ENCODE data around the gene WDR5B. TPM values are rescaled to one million over a fixed set of nuclear protein-coding genes. Genes with fewer than 3 reads are reported as not detected.

The WDR5B gene
- total RNA-seq, 4 donors from 2014 or later, result 2.7 to 8.3 (median 4.1) TPM

DNA sequence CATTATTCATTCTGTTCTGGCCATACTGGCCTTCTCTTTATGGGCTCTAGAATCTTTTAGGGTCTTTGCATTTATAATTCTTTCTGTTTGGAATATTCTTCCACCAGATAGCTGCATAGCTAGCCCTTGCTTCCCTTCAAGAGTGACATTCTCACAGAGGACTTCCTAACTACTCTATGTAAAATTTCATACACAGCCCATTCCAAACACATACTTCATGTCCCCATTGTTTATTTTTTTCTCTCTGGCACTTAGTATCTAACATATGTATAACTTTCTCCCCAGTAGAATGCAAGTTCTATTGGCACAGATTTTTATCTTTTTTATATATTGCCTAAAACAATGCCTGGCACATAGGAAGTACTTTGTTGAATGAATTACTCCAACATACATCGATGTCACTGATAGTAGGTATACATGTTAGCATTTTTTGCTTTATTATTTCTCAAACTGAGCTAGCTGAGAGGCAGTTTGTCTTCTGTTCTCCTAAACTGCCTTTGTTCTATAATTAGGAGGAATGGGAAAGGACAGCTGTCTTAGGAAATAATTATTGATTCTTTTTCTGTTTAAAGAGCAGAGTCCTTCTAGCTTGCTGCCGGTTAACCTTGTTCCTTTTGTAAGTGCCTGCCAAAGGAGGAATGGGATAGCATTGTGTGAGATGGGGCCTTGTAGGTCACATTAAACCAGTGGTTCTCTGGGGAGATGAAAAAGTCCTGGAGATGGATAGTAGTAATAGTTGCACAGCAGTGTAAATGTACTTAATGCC lies 24.0 kb downstream of the WDR5B start:
- Histone ChIP-seq H3K4me3 (no peak overlapping the region), H3K9me3 (no peaks in the 10 kb centered on the region), H3K27ac (no peak overlapping the region), H3K36me3 (peaks cover 0 to 5% (median 0%) of the 10 kb centered on the region in 3 donors), H3K4me1 (no peaks in the 10 kb centered on the region), H3K27me3 (no peaks in the 10 kb centered on the region)
- TF ChIP-seq, protein P1, sequence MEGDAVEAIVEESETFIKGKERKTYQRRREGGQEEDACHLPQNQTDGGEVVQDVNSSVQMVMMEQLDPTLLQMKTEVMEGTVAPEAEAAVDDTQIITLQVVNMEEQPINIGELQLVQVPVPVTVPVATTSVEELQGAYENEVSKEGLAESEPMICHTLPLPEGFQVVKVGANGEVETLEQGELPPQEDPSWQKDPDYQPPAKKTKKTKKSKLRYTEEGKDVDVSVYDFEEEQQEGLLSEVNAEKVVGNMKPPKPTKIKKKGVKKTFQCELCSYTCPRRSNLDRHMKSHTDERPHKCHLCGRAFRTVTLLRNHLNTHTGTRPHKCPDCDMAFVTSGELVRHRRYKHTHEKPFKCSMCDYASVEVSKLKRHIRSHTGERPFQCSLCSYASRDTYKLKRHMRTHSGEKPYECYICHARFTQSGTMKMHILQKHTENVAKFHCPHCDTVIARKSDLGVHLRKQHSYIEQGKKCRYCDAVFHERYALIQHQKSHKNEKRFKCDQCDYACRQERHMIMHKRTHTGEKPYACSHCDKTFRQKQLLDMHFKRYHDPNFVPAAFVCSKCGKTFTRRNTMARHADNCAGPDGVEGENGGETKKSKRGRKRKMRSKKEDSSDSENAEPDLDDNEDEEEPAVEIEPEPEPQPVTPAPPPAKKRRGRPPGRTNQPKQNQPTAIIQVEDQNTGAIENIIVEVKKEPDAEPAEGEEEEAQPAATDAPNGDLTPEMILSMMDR (IDR thresholded peaks at IDR 0.05), result no peak
- DNase-seq, result no peak

GRCh38 chr3:122390665-122391064 lies 25.2 kb downstream of the WDR5B start:
- Histone ChIP-seq H3K4me3 (no peak overlapping the region), H3K9me3 (no peaks in the 10 kb centered on the region), H3K4me1 (peaks cover 0 to 5% (median 0%) of the 10 kb centered on the region in 4 donors), H3K36me3 (peaks cover 0 to 5% (median 0%) of the 10 kb centered on the region in 3 donors), H3K27me3 (no peaks in the 10 kb centered on the region), H3K27ac (no peak overlapping the region)
- no peak for DNase-seq
- TF ChIP-seq POLR2A (IDR thresholded peaks at IDR 0.05), result no peak
- TF ChIP-seq, protein P1 (IDR thresholded peaks at IDR 0.05), result no peak

- TF ChIP-seq POLR2A (IDR thresholded peaks at IDR 0.05), result no peak
- Histone ChIP-seq H3K9me3 (no peaks in the 10 kb centered on the region), H3K4me3 (no peak overlapping the region), H3K36me3 (peaks cover 0 to 5% (median 0%) of the 10 kb centered on the region in 3 donors), H3K27me3 (no peaks in the 10 kb centered on the region), H3K27ac (no peak overlapping the region), H3K4me1 (peaks cover 0 to 13% (median 0%) of the 10 kb centered on the region in 4 donors)
- no peak for DNase-seq
These were observed 26.0 kb downstream of the WDR5B start for GRCh38 chr3:122389892-122390291.

DNA sequence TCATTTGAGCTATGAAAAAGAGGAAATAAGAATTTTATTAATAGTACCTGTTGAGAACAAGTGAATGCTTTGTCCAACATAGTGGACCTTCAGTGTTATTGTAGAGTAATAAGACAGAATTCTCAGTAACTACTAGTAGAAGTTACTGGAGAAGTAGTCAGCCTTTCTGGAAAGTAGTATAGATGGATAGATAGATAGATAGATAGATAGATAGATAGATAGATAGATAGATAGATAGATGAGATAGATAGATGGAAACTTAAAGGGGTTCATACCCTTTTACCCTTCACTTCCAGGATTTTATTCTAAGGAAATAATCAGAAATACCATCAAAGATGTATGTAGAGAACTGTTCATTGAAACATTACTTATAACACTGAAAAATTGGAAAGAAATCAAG lies 26.7 kb downstream of the WDR5B start:
- peaks cover 0 to 5% (median 0%) of the 10 kb centered on the region in 3 donors for H3K36me3 ChIP-seq
- H3K9me3 ChIP-seq, result no peaks in the 10 kb centered on the region
- H3K27ac ChIP-seq, result no peak overlapping the region
- H3K4me3 ChIP-seq, result no peak overlapping the region
- H3K27me3 ChIP-seq, result no peaks in the 10 kb centered on the region
- no peak for DNase-seq
- no peak for TF ChIP-seq POLR2A (IDR thresholded peaks at IDR 0.05)
- TF ChIP-seq, protein P1 (IDR thresholded peaks at IDR 0.05), result no peak
- H3K4me1 ChIP-seq, result peaks cover 0 to 16% (median 0%) of the 10 kb centered on the region in 4 donors

GRCh38 chr3:122387709-122388108 lies 28.2 kb downstream of the WDR5B start:
- TF ChIP-seq POLR2A (IDR thresholded peaks at IDR 0.05), result no peak
- TF ChIP-seq, protein P1 (IDR thresholded peaks at IDR 0.05), result no peak
- Histone ChIP-seq H3K4me1 (peaks cover 0 to 18% (median 0%) of the 10 kb centered on the region in 4 donors), H3K27ac (no peak overlapping the region)

More at GRCh38 chr3:122387709-122388108, 28.2 kb downstream of the WDR5B start:
- H3K36me3 ChIP-seq, result no peaks in the 10 kb centered on the region
- H3K9me3 ChIP-seq, result no peaks in the 10 kb centered on the region
- H3K4me3 ChIP-seq, result no peak overlapping the region
- H3K27me3 ChIP-seq, result no peaks in the 10 kb centered on the region
- no peak for DNase-seq

All from Peyer's patch (tissue), 4 donors.